ENCODE results near the gene DIDO1.
A peak's percentile ranks its signal among the peaks of the same experiment; 100 is the strongest.

Gene DIDO1

GRCh38 chr20:62957136-62958117 is 31.1 kb upstream of the DIDO1 start:
- TF ChIP-seq CTCF (IDR thresholded peaks at IDR 0.05; ENCODE audit: low read length, missing control alignments) = no peak
- H3K4me3 ChIP-seq (replicated peaks; ENCODE audit: low read depth, low read length) = no peak overlapping the region
- no peak for DNase-seq (ENCODE audit: low read depth)

- no peak for DNase-seq (ENCODE audit: low read depth)
- TF ChIP-seq CTCF (IDR thresholded peaks at IDR 0.05; ENCODE audit: low read length, missing control alignments) = no peak
- no peak overlapping the region for H3K4me3 ChIP-seq (replicated peaks; ENCODE audit: low read depth, low read length)
Observed at GRCh38 chr20:62956387-62957135, 30.3 kb upstream of the DIDO1 start.

GRCh38 chr20:62955519-62956386 is 29.4 kb upstream of the DIDO1 start:
- DNase-seq (ENCODE audit: low read depth) = no peak
- no peak overlapping the region for H3K4me3 ChIP-seq (replicated peaks; ENCODE audit: low read depth, low read length)

GRCh38 chr20:62953839-62954703 is 27.8 kb upstream of the DIDO1 start:
- DNase-seq (ENCODE audit: low read depth) = peak; percentile 71
- no peak for TF ChIP-seq CTCF (IDR thresholded peaks at IDR 0.05; ENCODE audit: low read length, missing control alignments)
- peak overlapping the region; percentile 27 for H3K4me3 ChIP-seq (replicated peaks; ENCODE audit: low read depth, low read length)

More at GRCh38 chr20:62955519-62956386, 29.4 kb upstream of the DIDO1 start:
- TF ChIP-seq CTCF (IDR thresholded peaks at IDR 0.05; ENCODE audit: low read length, missing control alignments) = no peak

GRCh38 chr20:62952968-62953838 is 26.9 kb upstream of the DIDO1 start:
- TF ChIP-seq CTCF (IDR thresholded peaks at IDR 0.05; ENCODE audit: low read length, missing control alignments) = no peak
- DNase-seq (ENCODE audit: low read depth) = no peak

More at GRCh38 chr20:62952968-62953838, 26.9 kb upstream of the DIDO1 start:
- H3K4me3 ChIP-seq (replicated peaks; ENCODE audit: low read depth, low read length) = peak overlapping the region; percentile 27
